HepG2 (cell line): Measurements from ENCODE around the gene RB1. TPM values are rescaled to one million over a fixed set of nuclear protein-coding genes. Genes with fewer than 3 reads are reported as not detected.

Experiments
- HHEX ChIP-seq: IDR thresholded peaks from 2 replicates; pipeline ENCODE4 v1.6.1; 2016; ENCODE audit warnings: control low read depth
- MATR3 ChIP-seq: sonication (generic); formaldehyde crosslinking; IDR thresholded peaks from 2 replicates; pipeline ENCODE4 v1.4.0; 2020; ENCODE audit warnings: missing genetic modification reagents
- SAP130 ChIP-seq: IDR thresholded peaks from 2 replicates; pipeline ENCODE4 v1.6.1; 2016; ENCODE audit warnings: low read depth
- SMAD9 ChIP-seq: sonication (generic); formaldehyde crosslinking; IDR thresholded peaks from 2 replicates; pipeline ENCODE4 v1.5.1; 2020; ENCODE audit warnings: mild to moderate bottlenecking, missing genetic modification reagents
- SMARCC2 ChIP-seq: fragments of 450-650 bp; IDR thresholded peaks from 2 replicates; pipeline ENCODE4 v1.6.1; 2017; ENCODE audit warnings: antibody characterized with exemption, mild to moderate bottlenecking
- SP140L ChIP-seq: sonication (generic); formaldehyde crosslinking; IDR thresholded peaks from 2 replicates; pipeline ENCODE4 v1.4.0; 2020; ENCODE audit warnings: missing genetic modification reagents, borderline replicate concordance
- SRY ChIP-seq: sonication (generic); formaldehyde crosslinking; IDR thresholded peaks from 2 replicates; pipeline ENCODE4 v1.8.0; 2022; ENCODE audit warnings: mild to moderate bottlenecking, missing genetic modification reagents
- YY1 ChIP-seq: IDR thresholded peaks from 2 replicates; pipeline ENCODE4 v1.6.1; 2011; ENCODE audit warnings: low read length, low read depth, moderate library complexity, mild to moderate bottlenecking; ENCODE audit not compliant: insufficient read depth, insufficient replicate concordance
- ZNF124 ChIP-seq: sonication (generic); formaldehyde crosslinking; IDR thresholded peaks from 2 replicates; pipeline ENCODE4 v1.4.0; 2020; ENCODE audit warnings: missing genetic modification reagents
- ZNF3 ChIP-seq: IDR thresholded peaks from 2 replicates; pipeline ENCODE4 v1.7.0; 2017; ENCODE audit warnings: inconsistent platforms
- ZNF567 ChIP-seq: sonication (generic); formaldehyde crosslinking; IDR thresholded peaks from 2 replicates; pipeline ENCODE4 v1.8.1; 2023; ENCODE audit warnings: mild to moderate bottlenecking, missing genetic modification reagents, borderline replicate concordance
- ZNF792 ChIP-seq: IDR thresholded peaks from 2 replicates; pipeline ENCODE4 v1.6.1; 2016
- polyA plus RNA-seq, 8 experiments: library from polyadenylated mRNA; depleted of rRNA in 3 of 8; stranded (reverse) in 7 of 8; unstranded in 1 of 8; fragments of >200 nt; fragmentation: Illumina TruSeq in 4 of 8; extraction: Trizol in 4 of 8; gene quantifications; 2 replicates each; pipeline versions ENCODE4 v1.2.1 to v1.2.3, GENCODE V29; 2011 to 2016; ENCODE audit warnings: low read depth in 4 of 8, missing spikeins in 1 of 8, mixed read lengths in 1 of 8; ENCODE audit not compliant: insufficient read depth in 1 of 8
- total RNA-seq, 5 experiments: library from RNA; depleted of rRNA; stranded (reverse); fragments of >200 nt; fragmentation: Illumina TruSeq; extraction: Trizol; gene quantifications; 2 replicates each; pipeline ENCODE4 v1.2.3, GENCODE V29; 2016; ENCODE audit warnings: low read depth in 1 of 5
- TF ChIP-seq, protein P1 (sequence below): sonication (generic); formaldehyde crosslinking; IDR thresholded peaks from 2 replicates; pipeline ENCODE4 v1.4.0; 2020; ENCODE audit warnings: missing genetic modification reagents
- TF ChIP-seq, protein P2 (sequence below): sonication (generic); formaldehyde crosslinking; IDR thresholded peaks from 2 replicates; pipeline ENCODE4 v1.8.0; 2023; ENCODE audit warnings: mild to moderate bottlenecking, missing genetic modification reagents
- TF ChIP-seq, protein P3 (sequence below): sonication (generic); formaldehyde crosslinking; IDR thresholded peaks from 2 replicates; pipeline ENCODE4 v1.8.0; 2022; ENCODE audit warnings: low read depth, missing genetic modification reagents
- TF ChIP-seq, protein P4 (sequence below): IDR thresholded peaks from 2 replicates; pipeline ENCODE4 v1.6.1; 2012; ENCODE audit warnings: low read length, improper control_type of control experiment
- TF ChIP-seq, protein P5 (sequence below): sonication (generic); formaldehyde crosslinking; IDR thresholded peaks from 2 replicates; pipeline ENCODE4 v1.5.0; 2020; ENCODE audit warnings: missing genetic modification reagents
- TF ChIP-seq, protein P6 (sequence below): IDR thresholded peaks from 2 replicates; pipeline ENCODE4 v1.6.1; 2016; ENCODE audit warnings: missing biosample characterization, missing genetic modification reagents, low read depth

Gene RB1
- total and polyA plus RNA-seq, 2 of the 13 experiments (the other 11 are each of a cell fraction or from before 2014, with no cell fraction given) = 15.6 to 23.7 TPM

DNA sequence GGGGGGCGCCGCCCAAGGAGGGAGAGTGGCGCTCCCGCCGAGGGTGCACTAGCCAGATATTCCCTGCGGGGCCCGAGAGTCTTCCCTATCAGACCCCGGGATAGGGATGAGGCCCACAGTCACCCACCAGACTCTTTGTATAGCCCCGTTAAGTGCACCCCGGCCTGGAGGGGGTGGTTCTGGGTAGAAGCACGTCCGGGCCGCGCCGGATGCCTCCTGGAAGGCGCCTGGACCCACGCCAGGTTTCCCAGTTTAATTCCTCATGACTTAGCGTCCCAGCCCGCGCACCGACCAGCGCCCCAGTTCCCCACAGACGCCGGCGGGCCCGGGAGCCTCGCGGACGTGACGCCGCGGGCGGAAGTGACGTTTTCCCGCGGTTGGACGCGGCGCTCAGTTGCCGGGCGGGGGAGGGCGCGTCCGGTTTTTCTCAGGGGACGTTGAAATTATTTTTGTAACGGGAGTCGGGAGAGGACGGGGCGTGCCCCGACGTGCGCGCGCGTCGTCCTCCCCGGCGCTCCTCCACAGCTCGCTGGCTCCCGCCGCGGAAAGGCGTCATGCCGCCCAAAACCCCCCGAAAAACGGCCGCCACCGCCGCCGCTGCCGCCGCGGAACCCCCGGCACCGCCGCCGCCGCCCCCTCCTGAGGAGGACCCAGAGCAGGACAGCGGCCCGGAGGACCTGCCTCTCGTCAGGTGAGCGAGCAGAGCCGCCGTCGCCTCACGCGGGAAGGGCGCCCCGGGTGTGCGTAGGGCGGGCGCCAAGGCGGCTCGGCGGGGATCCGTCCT, at the start of gene RB1 (continued):
- TF ChIP-seq, protein P1, sequence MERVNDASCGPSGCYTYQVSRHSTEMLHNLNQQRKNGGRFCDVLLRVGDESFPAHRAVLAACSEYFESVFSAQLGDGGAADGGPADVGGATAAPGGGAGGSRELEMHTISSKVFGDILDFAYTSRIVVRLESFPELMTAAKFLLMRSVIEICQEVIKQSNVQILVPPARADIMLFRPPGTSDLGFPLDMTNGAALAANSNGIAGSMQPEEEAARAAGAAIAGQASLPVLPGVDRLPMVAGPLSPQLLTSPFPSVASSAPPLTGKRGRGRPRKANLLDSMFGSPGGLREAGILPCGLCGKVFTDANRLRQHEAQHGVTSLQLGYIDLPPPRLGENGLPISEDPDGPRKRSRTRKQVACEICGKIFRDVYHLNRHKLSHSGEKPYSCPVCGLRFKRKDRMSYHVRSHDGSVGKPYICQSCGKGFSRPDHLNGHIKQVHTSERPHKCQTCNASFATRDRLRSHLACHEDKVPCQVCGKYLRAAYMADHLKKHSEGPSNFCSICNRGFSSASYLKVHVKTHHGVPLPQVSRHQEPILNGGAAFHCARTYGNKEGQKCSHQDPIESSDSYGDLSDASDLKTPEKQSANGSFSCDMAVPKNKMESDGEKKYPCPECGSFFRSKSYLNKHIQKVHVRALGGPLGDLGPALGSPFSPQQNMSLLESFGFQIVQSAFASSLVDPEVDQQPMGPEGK (CRISPR knock-in tag) = peak; percentile 79
- TF ChIP-seq SRY (CRISPR knock-in tag) (no peak), ZNF3 (CRISPR knock-in tag) (no peak), SP140L (CRISPR knock-in tag) (no peak), MATR3 (CRISPR knock-in tag) (no peak), YY1 (peak; percentile 41), SAP130 (CRISPR knock-in tag) (peak; percentile 83), SMARCC2 (no peak), HHEX (CRISPR knock-in tag) (no peak), ZNF792 (CRISPR knock-in tag) (peak; percentile 66), SMAD9 (CRISPR knock-in tag) (no peak), ZNF567 (CRISPR knock-in tag) (no peak), ZNF124 (CRISPR knock-in tag) (no peak; the same call in 1 of the 2 replicates)
- TF ChIP-seq, protein P2, sequence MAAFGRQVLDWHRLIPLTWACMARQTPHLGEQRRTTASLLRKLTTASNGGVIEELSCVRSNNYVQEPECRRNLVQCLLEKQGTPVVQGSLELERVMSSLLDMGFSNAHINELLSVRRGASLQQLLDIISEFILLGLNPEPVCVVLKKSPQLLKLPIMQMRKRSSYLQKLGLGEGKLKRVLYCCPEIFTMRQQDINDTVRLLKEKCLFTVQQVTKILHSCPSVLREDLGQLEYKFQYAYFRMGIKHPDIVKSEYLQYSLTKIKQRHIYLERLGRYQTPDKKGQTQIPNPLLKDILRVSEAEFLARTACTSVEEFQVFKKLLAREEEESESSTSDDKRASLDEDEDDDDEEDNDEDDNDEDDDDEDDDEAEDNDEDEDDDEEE (CRISPR knock-in tag) = no peak
- TF ChIP-seq, protein P3, sequence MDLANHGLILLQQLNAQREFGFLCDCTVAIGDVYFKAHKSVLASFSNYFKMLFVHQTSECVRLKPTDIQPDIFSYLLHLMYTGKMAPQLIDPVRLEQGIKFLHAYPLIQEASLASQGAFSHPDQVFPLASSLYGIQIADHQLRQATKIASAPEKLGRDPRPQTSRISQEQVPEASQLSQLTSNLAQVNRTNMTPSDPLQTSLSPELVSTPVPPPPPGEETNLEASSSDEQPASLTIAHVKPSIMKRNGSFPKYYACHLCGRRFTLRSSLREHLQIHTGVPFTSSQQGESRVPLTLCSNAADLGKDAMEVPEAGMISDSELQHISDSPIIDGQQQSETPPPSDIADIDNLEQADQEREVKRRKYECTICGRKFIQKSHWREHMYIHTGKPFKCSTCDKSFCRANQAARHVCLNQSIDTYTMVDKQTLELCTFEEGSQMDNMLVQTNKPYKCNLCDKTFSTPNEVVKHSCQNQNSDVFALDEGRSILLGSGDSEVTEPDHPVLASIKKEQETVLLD = peak; percentile 85
- TF ChIP-seq, protein P4, sequence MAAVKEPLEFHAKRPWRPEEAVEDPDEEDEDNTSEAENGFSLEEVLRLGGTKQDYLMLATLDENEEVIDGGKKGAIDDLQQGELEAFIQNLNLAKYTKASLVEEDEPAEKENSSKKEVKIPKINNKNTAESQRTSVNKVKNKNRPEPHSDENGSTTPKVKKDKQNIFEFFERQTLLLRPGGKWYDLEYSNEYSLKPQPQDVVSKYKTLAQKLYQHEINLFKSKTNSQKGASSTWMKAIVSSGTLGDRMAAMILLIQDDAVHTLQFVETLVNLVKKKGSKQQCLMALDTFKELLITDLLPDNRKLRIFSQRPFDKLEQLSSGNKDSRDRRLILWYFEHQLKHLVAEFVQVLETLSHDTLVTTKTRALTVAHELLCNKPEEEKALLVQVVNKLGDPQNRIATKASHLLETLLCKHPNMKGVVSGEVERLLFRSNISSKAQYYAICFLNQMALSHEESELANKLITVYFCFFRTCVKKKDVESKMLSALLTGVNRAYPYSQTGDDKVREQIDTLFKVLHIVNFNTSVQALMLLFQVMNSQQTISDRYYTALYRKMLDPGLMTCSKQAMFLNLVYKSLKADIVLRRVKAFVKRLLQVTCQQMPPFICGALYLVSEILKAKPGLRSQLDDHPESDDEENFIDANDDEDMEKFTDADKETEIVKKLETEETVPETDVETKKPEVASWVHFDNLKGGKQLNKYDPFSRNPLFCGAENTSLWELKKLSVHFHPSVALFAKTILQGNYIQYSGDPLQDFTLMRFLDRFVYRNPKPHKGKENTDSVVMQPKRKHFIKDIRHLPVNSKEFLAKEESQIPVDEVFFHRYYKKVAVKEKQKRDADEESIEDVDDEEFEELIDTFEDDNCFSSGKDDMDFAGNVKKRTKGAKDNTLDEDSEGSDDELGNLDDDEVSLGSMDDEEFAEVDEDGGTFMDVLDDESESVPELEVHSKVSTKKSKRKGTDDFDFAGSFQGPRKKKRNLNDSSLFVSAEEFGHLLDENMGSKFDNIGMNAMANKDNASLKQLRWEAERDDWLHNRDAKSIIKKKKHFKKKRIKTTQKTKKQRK = no peak
- TF ChIP-seq, protein P5, sequence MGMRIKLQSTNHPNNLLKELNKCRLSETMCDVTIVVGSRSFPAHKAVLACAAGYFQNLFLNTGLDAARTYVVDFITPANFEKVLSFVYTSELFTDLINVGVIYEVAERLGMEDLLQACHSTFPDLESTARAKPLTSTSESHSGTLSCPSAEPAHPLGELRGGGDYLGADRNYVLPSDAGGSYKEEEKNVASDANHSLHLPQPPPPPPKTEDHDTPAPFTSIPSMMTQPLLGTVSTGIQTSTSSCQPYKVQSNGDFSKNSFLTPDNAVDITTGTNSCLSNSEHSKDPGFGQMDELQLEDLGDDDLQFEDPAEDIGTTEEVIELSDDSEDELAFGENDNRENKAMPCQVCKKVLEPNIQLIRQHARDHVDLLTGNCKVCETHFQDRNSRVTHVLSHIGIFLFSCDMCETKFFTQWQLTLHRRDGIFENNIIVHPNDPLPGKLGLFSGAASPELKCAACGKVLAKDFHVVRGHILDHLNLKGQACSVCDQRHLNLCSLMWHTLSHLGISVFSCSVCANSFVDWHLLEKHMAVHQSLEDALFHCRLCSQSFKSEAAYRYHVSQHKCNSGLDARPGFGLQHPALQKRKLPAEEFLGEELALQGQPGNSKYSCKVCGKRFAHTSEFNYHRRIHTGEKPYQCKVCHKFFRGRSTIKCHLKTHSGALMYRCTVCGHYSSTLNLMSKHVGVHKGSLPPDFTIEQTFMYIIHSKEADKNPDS (CRISPR knock-in tag) = no peak
- TF ChIP-seq, protein P6, sequence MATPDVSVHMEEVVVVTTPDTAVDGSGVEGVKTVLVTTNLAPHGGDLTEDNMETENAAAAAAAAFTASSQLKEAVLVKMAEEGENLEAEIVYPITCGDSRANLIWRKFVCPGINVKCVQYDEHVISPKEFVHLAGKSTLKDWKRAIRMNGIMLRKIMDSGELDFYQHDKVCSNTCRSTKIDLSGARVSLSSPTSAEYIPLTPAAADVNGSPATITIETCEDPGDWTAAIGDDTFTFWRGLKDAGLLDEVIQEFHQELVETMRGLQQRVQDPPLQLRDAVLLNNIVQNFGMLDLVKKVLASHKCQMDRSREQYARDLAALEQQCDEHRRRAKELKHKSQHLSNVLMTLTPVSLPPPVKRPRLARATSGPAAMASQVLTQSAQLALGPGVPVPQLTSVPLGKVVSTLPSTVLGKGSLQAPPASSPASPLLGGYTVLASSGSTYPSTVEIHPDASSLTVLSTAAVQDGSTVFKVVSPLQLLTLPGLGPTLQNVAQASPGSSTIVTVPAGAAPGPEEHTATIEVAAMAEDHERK (CRISPR knock-in tag) = peak; percentile 57
